Heart left ventricle (tissue), 16 donors: ENCODE measurements around the gene PKM. TPM values are rescaled to one million over a fixed set of nuclear protein-coding genes. Genes with fewer than 3 reads are reported as not detected.

Experiments used
- ATAC-seq, 4 donors: fragments of 200-7000 bp; cut with Tn5 transposase; one replicate each; pipeline ENCODE4 v1.9.1; 2020 to 2022; ENCODE audit warnings: moderate library complexity in 4 of 4, mild to moderate bottlenecking in 3 of 4, moderate number of reproducible peaks in 1 of 4
- DNase-seq, 5 donors: peaks; one replicate each; pipeline ENCODE4 v3.0.0-alpha.2; 2020
- H3K27ac ChIP-seq, 12 donors: fragments of 200-600 bp; sonication (generic) in 4 of 12; one replicate each; pipeline versions ENCODE4 v1.5.0 to v1.8.0; 2016 to 2022; ENCODE audit warnings: mild to moderate bottlenecking in 2 of 12
- H3K27me3 ChIP-seq, 9 donors: fragments of 200-600 bp; sonication (generic) in 2 of 9; one replicate each; pipeline versions ENCODE4 v1.5.1 to v1.8.0; 2016 to 2022; ENCODE audit warnings: mild to moderate bottlenecking in 3 of 9
- H3K36me3 ChIP-seq, 9 donors: fragments of 200-600 bp; sonication (generic) in 2 of 9; one replicate each; pipeline versions ENCODE4 v1.5.0 to v1.8.0; 2018 to 2022; ENCODE audit warnings: mild to moderate bottlenecking in 2 of 9
- H3K4me1 ChIP-seq, 12 donors: fragments of 200-600 bp; sonication (generic) in 4 of 12; one replicate each; pipeline versions ENCODE4 v1.5.0 to v1.8.0; 2016 to 2022; ENCODE audit warnings: mild to moderate bottlenecking in 3 of 12
- H3K4me3 ChIP-seq, 12 donors: fragments of 200-600 bp; sonication (generic) in 4 of 12; one replicate each; pipeline versions ENCODE4 v1.5.0 to v1.8.0; 2017 to 2022; ENCODE audit warnings: mild to moderate bottlenecking in 9 of 12, moderate library complexity in 4 of 12
- H3K9me3 ChIP-seq, 12 donors: fragments of 200-600 bp; sonication (generic) in 4 of 12; one replicate each; pipeline versions ENCODE4 v1.5.0 to v1.8.0; 2016 to 2022; ENCODE audit warnings: mild to moderate bottlenecking in 1 of 12
- CTCF ChIP-seq, 12 donors: fragments of 200-600 bp; sonication (generic) in 4 of 12; IDR thresholded peaks; one replicate each; pipeline versions ENCODE4 v1.5.0 to v1.8.0; 2018 to 2022; ENCODE audit warnings: antibody characterized with exemption in 12 of 12, mild to moderate bottlenecking in 5 of 12
- POLR2A ChIP-seq, 2 donors: fragments of 450-650 bp; IDR thresholded peaks; one replicate each; pipeline ENCODE4 v1.6.1; 2017; ENCODE audit warnings: antibody characterized with exemption in 2 of 2, mild to moderate bottlenecking in 2 of 2, moderate library complexity in 2 of 2
- WGBS, 4 donors: extraction: QIAGEN DNeasy Blood & Tissue Kit in 2 of 4; methylation state at CpG; one replicate each; pipeline versions ENCODE4 v1.1.5 to v1.1.7; 2013 to 2018; 5-methylcytosine and 5-hydroxymethylcytosine counted together
- intact Hi-C, 10 donors: fragments of 100-400 bp; cut with DNase I; formaldehyde crosslinking; loops; one replicate each; pipeline versions ENCODE4 v1.11.1 to v1.14.2; 2022
- polyA plus RNA-seq, 2 donors: library from polyadenylated mRNA; stranded (reverse); fragments of 200-250 nt; gene quantifications; one replicate each; pipeline ENCODE4 v1.2.3, GENCODE V29; 2013
- total RNA-seq, 9 donors: library from RNA; depleted of rRNA in 2 of 9; stranded (reverse); fragments of >200 nt in 2 of 9; fragmentation: NEBNext Ultra II Directional in 3 of 9; extraction: Animal tissue kit (Norgen Biotek cat#: 25700) in 3 of 9; gene quantifications; one replicate each; pipeline versions ENCODE4 v1.1.0 to v1.2.4, GENCODE V29; 2016 to 2023
- donor health status: ischemic (EF 13 %, LVEDD 7.1; RV severe dilation, severe dysfunction).
- donor health status: healthy with polysubstance abuse.
- donor health status: DM: no; HTN: yes; CAD: no.
- donor health status: DM: no; HTN: no; CAD: no.
- donor health status: ischemic (EF 25% LVEDD 6.9; RV normal size, moderate dysfunction).
- donor health status: ischemic (EF 25% LVEDD 5.7; RV mildly dilated, moderate dysfunction).
- donor health status: healthy.
- donor health status: DM: yes; HTN: yes; CAD: no.
- donor health status: ischemic (EF 35%, LVEDD 5.7; RV mildly dilated, moderate dysfunction).
- donor health status: nonischemic (EF 11% LVEDD 7.7; RV severe dilation, severe dysfunction).
- donor health status: DM: yes; HTN: yes; CAD: no.
- donor health status: PGD.
- donor health status: ischemic (EF 29% LVEDD 5.4; RV normal size, mild dysfunction).
- donor health status: nonischemic (EF 23%, LVEDD 6.1; RV moderate dilation, normal function).

The PKM gene
- total and polyA plus RNA-seq, 11 donors: 602 to 1,279 (median 921) TPM

GRCh38 chr15:72198356-72199204 is 32.4 kb downstream of the PKM start:
- WGBS, 4 donors: 74 to 82% (median 77%) methylated on average over 10 to 11 of the region's 11 CpGs
- H3K4me1 ChIP-seq: peaks cover 6 to 51% (median 40%) of the 10 kb centered on the region in 12 donors
- intact Hi-C loops: loop anchor here in 6 of 10 donors (2.0 to 10.0 kb wide), 4 partner anchors 34 to 89 kb away; partner anchors contain the start of gene PKM (in 1 of the 6)
- no peaks in the 10 kb centered on the region for H3K9me3 ChIP-seq
- no peak overlapping the region for H3K4me3 ChIP-seq
- ATAC-seq (no peak), DNase-seq (no peak)
- no peak for TF ChIP-seq POLR2A (IDR thresholded peaks at IDR 0.05)
- TF ChIP-seq CTCF (IDR thresholded peaks at IDR 0.05): no peak
- no peak overlapping the region for H3K27ac ChIP-seq
- peaks cover 0 to 11% (median 0%) of the 10 kb centered on the region in 9 donors for H3K27me3 ChIP-seq
- H3K36me3 ChIP-seq: peaks cover 6 to 54% (median 50%) of the 10 kb centered on the region in 9 donors

- peaks cover 5 to 46% (median 42%) of the 10 kb centered on the region in 9 donors for H3K36me3 ChIP-seq
- peak in 2 of 4 donors; percentile 35 to 46 for ATAC-seq
- DNase-seq: no peak
- H3K9me3 ChIP-seq: no peaks in the 10 kb centered on the region
- H3K27ac ChIP-seq: no peak within 1 kb of the TSS
- H3K4me3 ChIP-seq: peak within 1 kb of the TSS; percentile 18 to 62 (median 49)
- intact Hi-C loops: loop anchor here in 6 of 10 donors (2.0 to 10.0 kb wide), 4 partner anchors 35 to 90 kb away; partner anchors contain the start of gene PKM (in 1 of the 6)
- H3K4me1 ChIP-seq: peaks cover 6 to 44% (median 33%) of the 10 kb centered on the region in 12 donors
- TF ChIP-seq CTCF (IDR thresholded peaks at IDR 0.05) (no peak), POLR2A (IDR thresholded peaks at IDR 0.05) (no peak)
- 8 to 23% (median 15%) methylated on average over 30 to 83 of the region's 83 CpGs for WGBS, 4 donors
- peaks cover 0 to 11% (median 0%) of the 10 kb centered on the region in 9 donors for H3K27me3 ChIP-seq
Measured at GRCh38 chr15:72197460-72198355, 33.3 kb downstream of the PKM start, which contains the start of gene GRAMD2A. TSS of gene GRAMD2A (minus strand) at chr15:72197787.

GRCh38 chr15:72197041-72197459 is 33.9 kb downstream of the PKM start:
- Histone ChIP-seq H3K4me3 (peak overlapping the region; percentile 18 to 62 (median 49)), H3K36me3 (peaks cover 3 to 39% (median 35%) of the 10 kb centered on the region in 9 donors), H3K9me3 (no peaks in the 10 kb centered on the region), H3K4me1 (peaks cover 6 to 37% (median 27%) of the 10 kb centered on the region in 12 donors), H3K27me3 (peaks cover 0 to 11% (median 0%) of the 10 kb centered on the region in 9 donors), H3K27ac (no peak overlapping the region)
- intact Hi-C loops: loop anchor here in 5 of 10 donors (5.0 to 10.0 kb wide), 3 partner anchors 35 to 90 kb away; partner anchors contain the start of gene PKM (in 1 of the 5)
- ATAC-seq (no peak), DNase-seq (no peak)
- WGBS, 4 donors: 4 to 19% (median 9%) methylated on average over 23 to 35 of the region's 35 CpGs
- no peak for TF ChIP-seq POLR2A (IDR thresholded peaks at IDR 0.05)
- TF ChIP-seq CTCF (IDR thresholded peaks at IDR 0.05): no peak
